H9 (cell line): ENCODE measurements around the gene PCDHGC3. TPM values are rescaled to one million over a fixed set of nuclear protein-coding genes. Genes with fewer than 3 reads are reported as not detected.

Experiments used
- DNase-seq: peaks from one replicate; pipeline ENCODE4 v3.0.0-alpha.2; 2017
- H2AFZ ChIP-seq: one replicate; pipeline ENCODE4 v1.6.1; 2013; ENCODE audit warnings: mild to moderate bottlenecking, low read length, control low read depth, moderate library complexity
- H2AK5ac ChIP-seq: 2 replicates; pipeline ENCODE4 v1.6.1; 2013; ENCODE audit warnings: low read length, control low read depth, mixed read lengths; ENCODE audit not compliant: insufficient read length
- H2BK120ac ChIP-seq: one replicate; pipeline ENCODE4 v1.6.1; 2013; ENCODE audit warnings: low read depth, mild to moderate bottlenecking, low read length, control low read depth, inconsistent platforms; ENCODE audit not compliant: poor library complexity, severe bottlenecking
- H2BK12ac ChIP-seq: 2 replicates; pipeline ENCODE4 v1.6.1; 2013; ENCODE audit warnings: low read length, control low read depth, mixed read lengths, low read depth; ENCODE audit not compliant: insufficient read length
- H2BK15ac ChIP-seq: 2 replicates; pipeline ENCODE4 v1.6.1; 2013; ENCODE audit warnings: low read depth, low read length, control low read depth
- H2BK20ac ChIP-seq: one replicate; pipeline ENCODE4 v1.6.1; 2013; ENCODE audit warnings: low read depth, mild to moderate bottlenecking, low read length, control low read depth, inconsistent platforms; ENCODE audit not compliant: poor library complexity, severe bottlenecking
- H2BK5ac ChIP-seq: 2 replicates; pipeline ENCODE4 v1.6.1; 2013; ENCODE audit warnings: low read length, control low read depth, mixed read lengths; ENCODE audit not compliant: insufficient read length
- H3K14ac ChIP-seq: 2 replicates; pipeline ENCODE4 v1.6.1; 2013; ENCODE audit warnings: low read length, control low read depth; ENCODE audit not compliant: insufficient read depth
- H3K18ac ChIP-seq: 2 replicates; pipeline ENCODE4 v1.6.1; 2013; ENCODE audit warnings: low read depth, mild to moderate bottlenecking, mixed read lengths, low read length, control low read depth; ENCODE audit not compliant: insufficient read length
- H3K23ac ChIP-seq: 2 replicates; pipeline ENCODE4 v1.6.1; 2013; ENCODE audit warnings: low read length, control low read depth, mixed read lengths, low read depth; ENCODE audit not compliant: insufficient read length
- H3K23me2 ChIP-seq: 2 replicates; pipeline ENCODE4 v1.6.1; 2013; ENCODE audit warnings: low read depth, mild to moderate bottlenecking, mixed read lengths, low read length, control low read depth; ENCODE audit not compliant: insufficient read length, poor library complexity, severe bottlenecking
- H3K27ac ChIP-seq: 2 replicates; pipeline ENCODE4 v1.5.1; 2013; ENCODE audit warnings: low read length, control low read depth, mixed read lengths, low read depth; ENCODE audit not compliant: insufficient read length
- H3K27me3 ChIP-seq: 2 replicates; pipeline ENCODE4 v1.6.1; 2013; ENCODE audit warnings: low read length, control low read depth, inconsistent platforms; ENCODE audit not compliant: insufficient read depth
- H3K4ac ChIP-seq: 2 replicates; pipeline ENCODE4 v1.6.1; 2013; ENCODE audit warnings: low read depth, mild to moderate bottlenecking, control low read depth, inconsistent platforms, low read length, moderate library complexity
- H3K4me1 ChIP-seq: 2 replicates; pipeline ENCODE4 v1.6.1; 2013; ENCODE audit warnings: low read length, control low read depth, inconsistent platforms; ENCODE audit not compliant: insufficient read depth
- H3K4me2 ChIP-seq: 2 replicates; pipeline ENCODE4 v1.6.1; 2013; ENCODE audit warnings: low read length, control low read depth, mixed read lengths; ENCODE audit not compliant: insufficient read length, insufficient read depth
- H3K56ac ChIP-seq: 2 replicates; pipeline ENCODE4 v1.6.1; 2013; ENCODE audit warnings: low read depth, mild to moderate bottlenecking, mixed read lengths, low read length, control low read depth; ENCODE audit not compliant: insufficient read length
- H3K79me1 ChIP-seq: 2 replicates; pipeline ENCODE4 v1.6.1; 2013; ENCODE audit warnings: low read depth, mild to moderate bottlenecking, moderate library complexity, low read length, control low read depth, inconsistent platforms; ENCODE audit not compliant: insufficient read depth, poor library complexity, severe bottlenecking
- H3K79me2 ChIP-seq: 2 replicates; pipeline ENCODE4 v1.6.1; 2013; ENCODE audit warnings: low read length, control low read depth, inconsistent platforms; ENCODE audit not compliant: insufficient read depth
- H3K9ac ChIP-seq: 2 replicates; pipeline ENCODE4 v1.6.1; 2013; ENCODE audit warnings: low read length, control low read depth, mixed read lengths; ENCODE audit not compliant: insufficient read length; ENCODE audit errors: extremely low read depth
- H3K9me3 ChIP-seq: one replicate; pipeline ENCODE4 v1.6.1; 2013; ENCODE audit warnings: low read depth, low read length, inconsistent platforms; ENCODE audit not compliant: control insufficient read depth
- H3T11ph ChIP-seq: one replicate; pipeline ENCODE4 v1.6.1; 2013; ENCODE audit warnings: mild to moderate bottlenecking, low read length, control low read depth, inconsistent platforms
- H4K20me1 ChIP-seq: one replicate; pipeline ENCODE4 v1.6.1; 2013; ENCODE audit not compliant: control insufficient read depth, insufficient read length, insufficient read depth
- H4K5ac ChIP-seq: 2 replicates; pipeline ENCODE4 v1.6.1; 2013; ENCODE audit warnings: low read depth, mild to moderate bottlenecking, mixed read lengths, low read length, control low read depth; ENCODE audit not compliant: insufficient read length
- H4K8ac ChIP-seq: replicated peaks from 2 replicates; pipeline ENCODE4 v1.6.1; 2013; ENCODE audit warnings: low read length, control low read depth, mixed read lengths, low read depth; ENCODE audit not compliant: insufficient read length
- H4K91ac ChIP-seq: 2 replicates; pipeline ENCODE4 v1.6.1; 2013; ENCODE audit warnings: low read depth, mild to moderate bottlenecking, moderate library complexity, mixed read lengths, low read length, control low read depth; ENCODE audit not compliant: insufficient read length
- H3K27ac Mint-ChIP-seq, 3 experiments: 2 replicates in 2 of 3; 3 replicates in 1 of 3; pipeline ENCODE4 v1.8.0; 2020 to 2021; ENCODE audit warnings: mixed read lengths in 3 of 3, mild to moderate bottlenecking in 1 of 3, moderate library complexity in 1 of 3
- H3K27me3 Mint-ChIP-seq: 2 replicates; pipeline ENCODE4 v1.8.0; 2021; ENCODE audit warnings: low read depth, mild to moderate bottlenecking, moderate library complexity, mixed read lengths
- H3K36me3 Mint-ChIP-seq, 3 experiments: 2 replicates in 2 of 3; 3 replicates in 1 of 3; pipeline ENCODE4 v1.8.0; 2020 to 2021; ENCODE audit warnings: low read depth in 3 of 3, mixed read lengths in 3 of 3; ENCODE audit not compliant: insufficient read depth in 1 of 3
- H3K4me1 Mint-ChIP-seq, 2 experiments: 2 replicates each; pipeline ENCODE4 v1.8.0; 2020; ENCODE audit warnings: mixed read lengths in 2 of 2
- H3K4me3 Mint-ChIP-seq, 2 experiments: 2 replicates in 1 of 2; 3 replicates in 1 of 2; pipeline ENCODE4 v1.8.0; 2020 to 2021; ENCODE audit warnings: mild to moderate bottlenecking in 2 of 2, mixed read lengths in 2 of 2, moderate library complexity in 1 of 2
- H3K9me3 Mint-ChIP-seq, 2 experiments: 2 replicates in 1 of 2; 3 replicates in 1 of 2; pipeline ENCODE4 v1.8.0; 2020; ENCODE audit warnings: mild to moderate bottlenecking in 2 of 2, mixed read lengths in 2 of 2, moderate library complexity in 1 of 2
- CTCF ChIP-seq: fragments of 200-600 bp; sonication (generic); conservative IDR thresholded peaks from 3 replicates; pipeline ENCODE4 v1.8.0; 2021; ENCODE audit warnings: antibody characterized with exemption, mild to moderate bottlenecking
- WGBS: extraction: QIAGEN DNeasy Blood & Tissue Kit; methylation state at CpG from one replicate; pipeline ENCODE4 v1.1.7; 2013; ENCODE audit warnings: missing lambda C conversion rate, low lambda C conversion rate, mixed read lengths; ENCODE audit not compliant: insufficient read length; ENCODE audit errors: extremely low coverage; 5-methylcytosine and 5-hydroxymethylcytosine counted together
- total RNA-seq: library from RNA; stranded (reverse); gene quantifications from 2 replicates; pipeline ENCODE4 v1.2.1, GENCODE V29; 2021

The PCDHGC3 gene
- total RNA-seq, 1 experiment from 2014 or later = 19.8 TPM

GRCh38 chr5:141483902-141484301 is 8.1 kb downstream of the PCDHGC3 start:
- TF ChIP-seq CTCF = no peak
- H2BK12ac ChIP-seq = no peak overlapping the region
- H3K79me1 ChIP-seq = no peaks in the 10 kb centered on the region
- H3K4me1 Mint-ChIP-seq = peaks cover 33 to 38% of the 10 kb centered on the region in 2 experiments
- H2BK20ac ChIP-seq = no peak overlapping the region
- peaks cover 5% of the 10 kb centered on the region; the same call in 1 of the 2 replicates for H3K4me1 ChIP-seq
- H2BK120ac ChIP-seq = no peak overlapping the region
- H3K27me3 ChIP-seq = peaks cover 8% of the 10 kb centered on the region; the same call in 1 of the 2 replicates
- no peaks in the 10 kb centered on the region; the same call in 1 of the 2 replicates for H3K79me2 ChIP-seq
- WGBS = no CpG with 5 or more reads among the region's 3 CpGs
- no peaks in the 10 kb centered on the region for H4K20me1 ChIP-seq
- no peak overlapping the region for H2AK5ac ChIP-seq
- peaks cover 5 to 10% (median 6%) of the 10 kb centered on the region in 3 experiments; a peak in 4 of 7 replicates for H3K36me3 Mint-ChIP-seq
- H4K8ac ChIP-seq = no peak overlapping the region
- peak overlapping the region in 2 of 3 experiments; percentile 46 to 67; a peak in 4 of 7 replicates for H3K27ac Mint-ChIP-seq
- no peak overlapping the region for H2BK15ac ChIP-seq
- no peak overlapping the region for H4K91ac ChIP-seq
- no peaks in the 10 kb centered on the region for H3K9me3 ChIP-seq
- H3T11ph ChIP-seq = no peak overlapping the region
- H3K27me3 Mint-ChIP-seq = peaks cover 23% of the 10 kb centered on the region
- no peak overlapping the region for H3K27ac ChIP-seq
- no peak overlapping the region for H2BK5ac ChIP-seq
- H4K5ac ChIP-seq = no peak overlapping the region
- H3K18ac ChIP-seq = no peak overlapping the region
- H3K9ac ChIP-seq = no peak overlapping the region
- H3K23ac ChIP-seq = no peak overlapping the region
- H3K4me2 ChIP-seq = peak overlapping the region; percentile 91
- no peak overlapping the region for H2AFZ ChIP-seq
- DNase-seq = peak; percentile 43
- no peak overlapping the region for H3K4ac ChIP-seq
- peaks cover 11% of the 10 kb centered on the region for H3K23me2 ChIP-seq
- no peak overlapping the region for H3K56ac ChIP-seq
- H3K4me3 Mint-ChIP-seq = peak overlapping the region; percentile 76 to 88
- H3K14ac ChIP-seq = no peak overlapping the region
- H3K9me3 Mint-ChIP-seq = no peaks in the 10 kb centered on the region
